HG03521 (cell line): ENCODE data around the gene BCAR1.
"Not testable (repeated sequence)": the region's sequence is repeated elsewhere in the genome, so short reads cannot be mapped to it uniquely, and the experiment has no call there.

ENCODE experiments used
- ATAC-seq: cut with Tn5 transposase; IDR thresholded peaks from one replicate; pipeline ENCODE4 v1.9.1; 2021; ENCODE audit warnings: mild to moderate bottlenecking, moderate library complexity; ENCODE audit not compliant: unreplicated experiment

BCAR1 gene

GRCh38 chr16:75256696-75257343, 5.4 kb upstream of the BCAR1 start:
- ATAC-seq, result no peak

- ATAC-seq, result no peak
These were observed 4.7 kb upstream of the BCAR1 start for GRCh38 chr16:75256059-75256571.

- no peak for ATAC-seq
These were observed 3.0 kb upstream of the BCAR1 start for GRCh38 chr16:75254359-75254837.

DNA sequence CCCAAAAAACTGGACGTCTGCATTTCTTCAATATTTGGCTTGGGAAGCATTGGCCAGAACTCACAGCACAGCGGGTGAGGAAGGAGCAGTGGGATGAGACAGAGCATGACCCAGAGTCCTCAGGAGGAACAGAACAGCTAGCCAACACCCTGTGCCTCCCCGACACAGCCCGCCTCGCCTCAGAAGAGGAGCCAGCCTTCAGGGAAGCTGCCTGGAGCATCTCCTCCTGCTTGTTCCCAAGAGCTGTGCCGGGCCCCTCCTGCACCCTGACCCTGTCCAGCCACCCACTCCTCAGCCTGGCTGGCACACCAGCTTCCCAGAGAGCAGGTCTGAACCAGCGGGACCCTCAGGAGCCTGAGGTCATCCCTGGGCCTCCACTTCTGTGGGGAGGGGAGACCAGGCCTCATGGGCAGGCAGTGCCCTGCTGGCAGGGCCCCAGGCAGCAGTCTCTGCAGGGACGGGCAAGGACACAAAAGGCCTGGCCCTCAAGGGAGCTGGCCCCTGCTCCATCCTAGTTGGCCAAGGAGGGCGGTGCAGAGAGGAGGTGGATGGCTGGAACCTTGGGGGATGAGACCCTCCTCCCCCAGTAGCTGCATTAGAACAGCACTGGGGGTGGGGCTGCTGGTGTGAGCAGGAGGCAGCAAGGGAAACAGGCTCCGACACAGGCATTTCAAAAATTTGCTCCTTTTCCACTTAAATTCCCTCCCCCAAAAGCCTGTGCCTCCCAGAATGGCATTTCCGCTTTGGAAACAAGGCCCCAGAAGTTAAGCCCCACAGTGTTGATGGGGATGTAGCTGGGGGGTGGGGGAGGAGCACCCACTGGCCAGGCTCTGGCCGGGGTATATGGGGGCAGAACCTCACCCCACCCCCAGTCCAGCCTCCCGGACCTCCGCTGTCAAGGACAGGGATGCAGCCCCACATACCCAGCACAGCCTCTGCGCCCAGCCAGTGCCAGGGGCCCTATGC, 1.8 kb upstream of the BCAR1 start:
- no peak for ATAC-seq

DNA sequence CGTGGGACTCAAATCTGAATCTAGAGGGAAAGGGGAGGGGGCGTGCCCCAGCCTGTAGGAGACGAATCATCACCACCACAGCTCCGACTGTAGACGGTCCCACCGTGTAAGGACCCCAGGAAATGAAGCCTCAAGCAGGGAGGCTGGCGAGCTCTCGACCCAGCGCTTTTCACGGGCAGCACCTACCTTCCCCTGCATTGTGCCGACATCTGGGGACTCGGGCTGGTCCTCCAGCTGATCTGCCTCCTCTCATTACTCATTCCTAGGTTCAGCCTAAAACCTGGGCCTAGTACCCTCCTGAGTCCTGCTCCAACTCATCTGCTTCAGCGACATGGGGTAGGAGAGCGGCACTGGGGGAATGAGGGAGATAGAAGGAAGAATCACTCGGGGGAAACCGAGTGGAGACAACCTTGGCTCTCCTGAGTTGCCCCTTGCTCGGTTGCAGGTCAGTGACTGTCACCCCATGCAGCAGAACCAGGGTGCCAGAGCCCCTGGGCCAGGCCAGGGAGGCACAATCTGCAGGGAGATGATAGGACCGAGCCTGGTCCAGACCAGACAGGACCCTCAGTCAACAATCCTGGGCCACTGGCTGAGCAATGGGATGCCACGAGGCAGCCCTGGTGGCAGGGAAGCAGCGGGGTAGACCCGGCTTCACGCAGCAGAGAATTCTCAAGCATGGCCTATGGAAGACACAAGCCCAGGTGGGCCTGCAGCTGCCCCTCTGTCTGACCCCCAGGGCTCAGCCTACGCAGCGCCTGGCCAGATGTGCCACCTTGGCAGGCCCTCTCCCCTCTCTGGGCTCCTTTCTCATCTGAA, 833 bp upstream of the BCAR1 start:
- ATAC-seq, result no peak

DNA sequence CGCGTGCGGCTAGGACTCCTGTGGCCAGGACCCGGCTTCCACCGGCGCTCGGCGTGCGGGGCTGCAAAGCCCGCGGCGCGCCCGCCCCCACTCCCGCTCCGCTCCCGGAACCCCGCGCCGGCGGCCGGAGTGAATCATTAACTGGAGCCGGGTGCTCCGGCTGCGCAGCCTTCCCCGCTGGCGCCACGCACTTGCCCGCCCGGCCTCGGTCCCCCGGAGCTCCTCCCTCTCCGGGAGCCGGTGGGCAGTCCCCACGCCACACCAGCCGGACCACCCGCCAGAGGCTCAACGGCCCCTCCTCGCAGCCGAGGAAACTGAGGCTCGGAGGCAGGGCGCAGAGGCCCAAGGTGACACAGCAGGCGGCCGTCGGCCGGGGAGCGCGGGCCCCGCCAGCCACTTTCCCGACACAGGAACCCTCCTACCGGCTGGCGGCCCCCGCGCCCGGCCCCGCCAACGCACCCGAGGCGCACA, 580 bp downstream of the BCAR1 start:
- peak; percentile 28 for ATAC-seq

DNA sequence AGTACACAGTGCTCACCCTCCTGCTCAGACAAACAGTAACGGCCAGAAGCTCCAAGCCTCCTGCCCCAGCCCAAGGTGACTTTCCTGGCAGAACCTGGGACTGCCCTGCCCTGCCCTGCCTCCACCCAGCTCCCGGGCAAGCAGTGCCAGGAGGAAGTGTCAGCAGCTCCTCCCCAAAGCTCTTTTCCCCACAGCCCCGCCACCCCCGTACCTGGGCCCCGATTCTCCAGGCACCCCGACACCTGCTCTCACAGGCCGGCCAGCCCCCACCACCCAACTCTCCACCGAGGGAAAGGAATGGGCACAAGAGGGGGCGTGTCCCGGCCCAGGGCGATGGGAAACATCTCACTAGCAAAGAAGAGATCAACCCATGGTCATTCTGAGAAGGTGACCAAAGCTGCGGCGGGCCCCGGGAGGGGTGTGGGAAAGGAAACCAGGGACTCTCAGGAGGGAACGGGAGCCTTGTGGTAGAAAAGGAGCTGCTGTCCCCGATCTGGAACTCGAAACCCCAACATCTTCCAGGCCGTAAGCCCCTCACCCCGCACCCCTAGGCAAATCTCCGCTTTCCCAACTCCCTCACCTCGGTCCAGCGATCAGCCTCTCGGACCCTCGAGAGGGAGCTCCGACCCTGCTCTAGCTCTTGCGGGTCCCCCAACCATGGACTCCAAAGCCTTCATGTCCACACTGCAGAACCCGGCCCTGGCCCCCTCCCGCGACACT, 1.2 kb downstream of the BCAR1 start:
- no peak for ATAC-seq

GRCh38 chr16:75249441-75249840, 2.0 kb downstream of the BCAR1 start:
- no peak for ATAC-seq

GRCh38 chr16:75248536-75249380, 2.7 kb downstream of the BCAR1 start:
- ATAC-seq, result no peak

GRCh38 chr16:75248142-75248535, 3.3 kb downstream of the BCAR1 start:
- no peak for ATAC-seq

DNA sequence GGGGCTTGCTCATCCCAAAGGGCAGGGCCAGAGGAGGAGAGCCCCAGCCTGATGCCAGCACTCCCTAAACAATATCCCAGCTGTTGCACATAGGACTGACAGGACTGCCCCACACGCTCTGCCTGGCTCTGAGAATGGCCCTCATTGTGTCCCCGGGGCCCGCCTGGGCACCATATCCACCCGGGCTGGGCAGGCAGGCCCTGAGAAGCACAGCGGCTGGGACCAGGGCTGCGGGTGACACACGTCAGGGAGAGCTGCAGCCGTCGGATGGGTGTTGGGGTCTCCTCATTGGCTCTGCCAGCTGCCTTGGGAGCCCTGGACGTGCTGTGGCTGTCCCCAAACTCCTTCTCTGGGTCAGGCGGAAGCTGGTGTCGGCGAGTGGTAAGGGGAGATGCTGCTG, 4.2 kb downstream of the BCAR1 start:
- no peak for ATAC-seq

GRCh38 chr16:75246504-75247205, 4.8 kb downstream of the BCAR1 start:
- ATAC-seq, result no peak

GRCh38 chr16:75244844-75245758, 6.3 kb downstream of the BCAR1 start:
- no peak for ATAC-seq

GRCh38 chr16:75244225-75244809, 7.1 kb downstream of the BCAR1 start:
- no peak for ATAC-seq

GRCh38 chr16:75243667-75244224, 7.7 kb downstream of the BCAR1 start:
- ATAC-seq, result no peak

GRCh38 chr16:75242436-75243078, 8.9 kb downstream of the BCAR1 start:
- ATAC-seq, result not testable (repeated sequence)
